Effector memory CD4-positive, alpha-beta T cell (primary cell): ENCODE measurements around the gene GAS7.

Experiments used
- DNase-seq, 3 donors: peaks; one replicate each; pipeline ENCODE4 v3.0.0-alpha.2; 2020
- H3K27ac ChIP-seq: 2 replicates; pipeline ENCODE4 v1.7.0; 2013; ENCODE audit warnings: mild to moderate bottlenecking, low read length, moderate library complexity; ENCODE audit not compliant: insufficient read depth, poor library complexity, severe bottlenecking
- H3K27me3 ChIP-seq: replicated peaks from 2 replicates; pipeline ENCODE4 v1.7.0; 2013; ENCODE audit warnings: mild to moderate bottlenecking, low read length; ENCODE audit not compliant: insufficient read depth, control insufficient read depth, poor library complexity, severe bottlenecking
- H3K36me3 ChIP-seq: 2 replicates; pipeline ENCODE4 v1.7.0; 2013; ENCODE audit warnings: mild to moderate bottlenecking, low read length, moderate library complexity; ENCODE audit not compliant: control insufficient read depth, insufficient read depth
- H3K4me1 ChIP-seq: 2 replicates; pipeline ENCODE4 v1.7.0; 2013; ENCODE audit warnings: low read length, mild to moderate bottlenecking; ENCODE audit not compliant: control insufficient read depth, insufficient read depth, poor library complexity, severe bottlenecking
- H3K4me3 ChIP-seq: 2 replicates; pipeline ENCODE4 v1.7.0; 2013; ENCODE audit warnings: low read length, low read depth, mild to moderate bottlenecking; ENCODE audit not compliant: insufficient read depth, poor library complexity, severe bottlenecking
- H3K9me3 ChIP-seq: 2 replicates; pipeline ENCODE4 v1.7.0; 2013; ENCODE audit warnings: mild to moderate bottlenecking, low read length, moderate library complexity; ENCODE audit not compliant: control insufficient read depth

The GAS7 gene

GRCh38 chr17:10045871-10046658 is 152.3 kb downstream of the GAS7 start:
- H3K36me3 ChIP-seq = no peaks in the 10 kb centered on the region
- H3K4me1 ChIP-seq = no peaks in the 10 kb centered on the region
- no peak overlapping the region for H3K4me3 ChIP-seq
- H3K27me3 ChIP-seq = peaks cover 2% of the 10 kb centered on the region
- DNase-seq = no peak
- no peak overlapping the region for H3K27ac ChIP-seq
- H3K9me3 ChIP-seq = no peaks in the 10 kb centered on the region

GRCh38 chr17:10042589-10043244 is 155.7 kb downstream of the GAS7 start:
- H3K36me3 ChIP-seq = no peaks in the 10 kb centered on the region
- H3K27me3 ChIP-seq = peaks cover 2% of the 10 kb centered on the region
- no peak for DNase-seq
- H3K9me3 ChIP-seq = no peaks in the 10 kb centered on the region
- no peak overlapping the region for H3K4me3 ChIP-seq
- H3K4me1 ChIP-seq = no peaks in the 10 kb centered on the region
- no peak overlapping the region for H3K27ac ChIP-seq

- no peak for DNase-seq
- Histone ChIP-seq H3K27me3 (peaks cover 2% of the 10 kb centered on the region), H3K9me3 (no peaks in the 10 kb centered on the region), H3K27ac (no peak overlapping the region), H3K36me3 (no peaks in the 10 kb centered on the region), H3K4me3 (no peak overlapping the region), H3K4me1 (no peaks in the 10 kb centered on the region)
Observed at GRCh38 chr17:10041916-10042588, 156.4 kb downstream of the GAS7 start.

- H3K27me3 ChIP-seq = peaks cover 2% of the 10 kb centered on the region
Observed at GRCh38 chr17:10041287-10041612, 157.2 kb downstream of the GAS7 start.

GRCh38 chr17:10036511-10037061 is 161.8 kb downstream of the GAS7 start:
- no peaks in the 10 kb centered on the region for H3K4me1 ChIP-seq
- H3K36me3 ChIP-seq = no peaks in the 10 kb centered on the region
- H3K27ac ChIP-seq = no peak overlapping the region
- DNase-seq = no peak
- peaks cover 2% of the 10 kb centered on the region for H3K27me3 ChIP-seq
- H3K4me3 ChIP-seq = no peak overlapping the region
- H3K9me3 ChIP-seq = no peaks in the 10 kb centered on the region

More at GRCh38 chr17:10041287-10041612, 157.2 kb downstream of the GAS7 start:
- H3K4me1 ChIP-seq = no peaks in the 10 kb centered on the region
- no peak overlapping the region for H3K27ac ChIP-seq
- H3K9me3 ChIP-seq = no peaks in the 10 kb centered on the region
- DNase-seq = no peak
- H3K36me3 ChIP-seq = no peaks in the 10 kb centered on the region
- no peak overlapping the region for H3K4me3 ChIP-seq

- Histone ChIP-seq H3K9me3 (no peaks in the 10 kb centered on the region), H3K27me3 (no peaks in the 10 kb centered on the region), H3K4me1 (no peaks in the 10 kb centered on the region), H3K36me3 (no peaks in the 10 kb centered on the region), H3K4me3 (no peak overlapping the region), H3K27ac (no peak overlapping the region)
- no peak for DNase-seq
Observed at GRCh38 chr17:10035885-10036284, 162.5 kb downstream of the GAS7 start.

- H3K27ac ChIP-seq = no peak overlapping the region
- no peaks in the 10 kb centered on the region for H3K4me1 ChIP-seq
- no peaks in the 10 kb centered on the region for H3K9me3 ChIP-seq
- H3K36me3 ChIP-seq = no peaks in the 10 kb centered on the region
- no peak for DNase-seq
- H3K27me3 ChIP-seq = no peaks in the 10 kb centered on the region
- no peak overlapping the region for H3K4me3 ChIP-seq
Observed at GRCh38 chr17:10034719-10035475, 163.5 kb downstream of the GAS7 start.

- no peaks in the 10 kb centered on the region for H3K27me3 ChIP-seq
- no peaks in the 10 kb centered on the region for H3K36me3 ChIP-seq
- no peak overlapping the region for H3K27ac ChIP-seq
- DNase-seq = no peak
- no peaks in the 10 kb centered on the region for H3K9me3 ChIP-seq
- no peak overlapping the region for H3K4me3 ChIP-seq
- H3K4me1 ChIP-seq = no peaks in the 10 kb centered on the region
Observed at GRCh38 chr17:10033959-10034358, 164.4 kb downstream of the GAS7 start.

GRCh38 chr17:10033449-10033848 is 165.0 kb downstream of the GAS7 start:
- no peak for DNase-seq
- Histone ChIP-seq H3K4me1 (no peaks in the 10 kb centered on the region), H3K4me3 (no peak overlapping the region)

More at GRCh38 chr17:10033449-10033848, 165.0 kb downstream of the GAS7 start:
- no peaks in the 10 kb centered on the region for H3K36me3 ChIP-seq
- H3K27ac ChIP-seq = no peak overlapping the region
- H3K27me3 ChIP-seq = no peaks in the 10 kb centered on the region
- H3K9me3 ChIP-seq = no peaks in the 10 kb centered on the region
